Head of caudate nucleus (tissue), 42 donors: ENCODE results near the gene LTF.
A peak's percentile ranks its signal among the peaks of the same experiment; 100 is the strongest.
"Not testable (repeated sequence)": the region's sequence is repeated elsewhere in the genome, so short reads cannot be mapped to it uniquely, and the experiment has no call there.

Experiments
- DNase-seq, 42 donors: peaks; one replicate each; pipeline versions ENCODE4 v3.0.0 to v3.0.0-alpha.2; 2020 to 2021; ENCODE audit warnings: mixed read lengths in 7 of 42
- intact Hi-C: fragments of 100-400 bp; cut with DNase I; formaldehyde crosslinking; loops from one replicate; pipeline ENCODE4 v1.15.0; 2022

The LTF gene

DNA sequence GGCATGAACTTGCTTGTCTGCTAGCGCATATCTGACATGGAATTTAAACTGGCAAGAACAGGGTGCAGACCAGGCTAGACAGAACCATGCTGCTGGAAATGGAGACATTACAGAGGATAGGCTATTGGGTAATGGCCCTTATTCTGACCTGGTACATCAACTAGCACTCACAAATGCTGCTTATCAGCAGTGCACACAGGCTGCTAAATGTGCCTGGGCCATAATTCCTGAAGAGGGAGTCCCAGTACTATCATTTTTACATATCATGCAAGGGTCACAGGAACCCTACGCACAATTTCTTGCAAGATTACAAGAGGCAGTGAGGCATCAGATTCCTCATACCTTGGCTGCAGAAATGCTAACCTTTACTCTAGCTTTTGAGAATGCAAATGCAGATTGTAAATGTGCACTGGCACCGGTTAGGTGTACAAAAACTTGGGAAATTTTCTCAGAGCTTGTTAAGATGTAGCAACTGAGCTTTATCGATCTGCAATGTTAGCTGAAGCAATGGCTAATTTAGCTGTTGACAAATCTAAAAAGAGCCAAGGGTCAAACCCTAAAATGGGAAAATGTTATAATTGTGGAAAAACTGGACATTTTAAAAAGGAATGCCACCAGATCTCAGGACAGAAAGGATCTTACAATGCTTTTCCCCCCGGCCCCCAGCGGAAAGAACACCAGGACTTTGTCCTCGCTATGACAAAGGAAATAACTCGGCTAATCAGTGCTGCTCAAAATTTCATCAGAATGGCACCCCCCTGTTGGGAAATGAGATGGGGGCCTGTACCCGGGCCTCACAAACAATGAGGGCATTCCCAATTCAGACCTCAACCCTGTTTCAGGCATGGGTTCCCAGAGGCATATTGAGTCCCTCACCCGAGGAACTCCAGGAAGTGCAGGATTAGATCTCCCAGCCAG lies 36.5 kb downstream of the LTF start:
- intact Hi-C loops = no loop called here
- DNase-seq = no peak

DNA sequence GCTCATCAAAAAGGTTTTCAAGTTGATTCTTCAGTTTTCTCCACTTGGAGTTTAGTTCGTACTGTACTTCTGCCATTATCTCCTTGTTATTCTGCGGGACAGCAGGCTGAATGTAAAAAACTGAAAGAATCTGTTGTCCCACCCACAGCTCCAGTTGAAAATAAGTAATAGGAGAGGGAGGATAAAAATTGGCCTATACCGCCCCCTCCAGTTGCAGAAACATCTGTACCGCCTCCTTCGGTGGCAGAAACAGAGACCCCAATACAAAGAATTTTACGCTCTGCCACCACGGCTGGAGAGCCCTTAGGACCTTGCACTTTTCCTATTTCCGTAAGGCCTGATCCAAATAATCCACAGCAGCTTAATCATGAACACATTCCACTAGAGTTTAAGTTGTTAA lies 37.3 kb downstream of the LTF start:
- intact Hi-C loops = not testable (repeated sequence)

DNA sequence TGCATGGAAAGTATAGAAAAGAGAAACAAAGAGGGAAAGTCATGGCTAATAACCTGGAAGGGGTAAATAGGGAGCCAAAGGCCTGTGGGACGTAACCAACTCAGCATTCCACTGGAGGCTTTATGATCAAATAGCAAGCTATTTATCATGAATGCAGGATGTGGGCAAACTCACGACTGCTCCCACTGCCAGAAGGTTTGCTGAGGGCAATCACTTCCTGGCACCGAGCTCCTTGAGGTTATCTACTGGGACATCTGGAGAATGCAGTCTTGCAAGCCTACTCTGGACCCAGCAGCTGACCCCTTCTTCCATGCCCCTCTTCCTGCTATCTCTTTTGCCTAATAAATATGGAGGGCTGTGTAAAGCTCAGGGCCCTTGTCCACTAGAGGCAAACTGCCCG lies 38.2 kb downstream of the LTF start:
- DNase-seq, intact Hi-C loops: not testable (repeated sequence)

More for the DNA sequence above, 37.3 kb downstream of the LTF start:
- not testable (repeated sequence) for DNase-seq

DNA sequence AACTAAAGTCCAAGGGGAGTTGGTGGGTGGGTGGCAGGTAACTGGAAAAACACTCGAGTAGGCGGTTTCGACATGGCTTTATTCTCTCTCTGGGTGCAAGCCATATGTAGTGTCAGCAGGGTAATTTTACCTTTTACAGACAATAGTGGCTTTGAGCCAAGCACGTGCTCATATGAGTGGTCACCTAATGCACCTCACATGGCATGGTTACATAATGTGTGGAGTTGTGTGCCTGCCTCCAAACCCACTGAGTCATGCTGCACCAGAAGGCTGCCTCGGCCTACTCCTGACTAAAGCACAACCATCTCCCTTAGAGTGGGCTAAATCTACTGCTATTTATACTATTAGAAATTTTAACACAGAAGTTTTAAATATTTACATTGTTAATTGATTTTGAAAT lies 41.1 kb downstream of the LTF start:
- intact Hi-C loops = no loop called here
- peak in 33 of 42 donors; percentile 14 to 79 (median 44) for DNase-seq

DNA sequence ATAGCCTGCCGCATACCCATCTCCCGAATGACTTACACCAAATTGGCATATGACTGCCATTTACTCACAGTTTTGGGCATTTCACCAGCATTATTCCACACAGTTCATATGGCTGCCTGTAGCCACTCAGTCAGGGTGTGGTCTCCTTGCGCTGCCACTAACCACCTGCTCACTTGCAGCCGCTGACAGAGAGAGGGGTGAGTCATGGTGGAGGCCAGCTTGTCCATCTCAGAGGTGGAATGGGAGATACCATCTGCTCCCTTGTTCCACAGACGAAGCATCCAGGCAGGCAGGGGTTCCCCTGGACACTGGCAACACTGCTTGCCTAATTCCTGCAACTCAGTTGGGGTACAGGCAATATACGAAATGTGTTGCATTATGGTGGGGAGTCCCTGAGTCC lies 42.1 kb downstream of the LTF start:
- intact Hi-C loops = no loop called here
- DNase-seq = no peak

DNA sequence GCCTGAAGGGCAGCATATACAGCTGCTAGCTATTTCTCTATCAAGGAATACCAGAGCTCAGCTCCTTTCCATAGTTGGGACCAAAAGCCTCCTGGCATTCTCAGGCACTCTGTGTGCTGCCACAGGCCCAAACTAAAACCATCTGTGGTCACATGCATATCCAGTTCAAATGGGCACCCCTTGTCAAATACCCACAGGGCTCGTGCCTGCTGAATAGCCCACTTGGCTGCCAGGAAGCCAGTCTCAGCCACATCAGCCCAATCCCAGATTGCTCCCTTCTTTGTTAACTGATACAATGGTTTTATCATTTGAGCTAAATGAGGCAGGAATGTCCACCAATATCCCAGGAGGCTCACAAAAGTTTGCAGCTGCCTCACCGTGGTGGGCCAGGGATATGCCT lies 43.8 kb downstream of the LTF start:
- intact Hi-C loops = no loop called here
- no peak for DNase-seq

DNA sequence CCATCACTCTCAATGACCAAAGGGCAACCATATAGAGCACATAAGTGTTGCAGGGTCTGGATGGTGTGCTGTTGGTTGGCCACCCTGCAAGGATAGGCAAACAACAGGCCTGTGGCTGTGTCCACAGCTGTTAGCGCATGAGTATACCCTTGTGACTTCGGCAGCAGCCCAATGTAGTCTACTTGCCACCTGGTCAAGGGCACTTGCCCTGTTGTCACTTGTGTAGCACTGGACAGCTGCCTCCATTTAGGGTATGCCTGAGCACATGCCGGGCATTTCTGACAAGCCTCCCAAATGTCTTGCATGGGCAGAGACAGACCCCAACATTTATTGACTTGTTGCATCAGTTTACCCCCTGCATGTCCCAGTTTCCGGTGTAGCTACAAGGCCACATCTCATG lies 44.9 kb downstream of the LTF start:
- intact Hi-C loops = no loop called here
- DNase-seq = no peak

DNA sequence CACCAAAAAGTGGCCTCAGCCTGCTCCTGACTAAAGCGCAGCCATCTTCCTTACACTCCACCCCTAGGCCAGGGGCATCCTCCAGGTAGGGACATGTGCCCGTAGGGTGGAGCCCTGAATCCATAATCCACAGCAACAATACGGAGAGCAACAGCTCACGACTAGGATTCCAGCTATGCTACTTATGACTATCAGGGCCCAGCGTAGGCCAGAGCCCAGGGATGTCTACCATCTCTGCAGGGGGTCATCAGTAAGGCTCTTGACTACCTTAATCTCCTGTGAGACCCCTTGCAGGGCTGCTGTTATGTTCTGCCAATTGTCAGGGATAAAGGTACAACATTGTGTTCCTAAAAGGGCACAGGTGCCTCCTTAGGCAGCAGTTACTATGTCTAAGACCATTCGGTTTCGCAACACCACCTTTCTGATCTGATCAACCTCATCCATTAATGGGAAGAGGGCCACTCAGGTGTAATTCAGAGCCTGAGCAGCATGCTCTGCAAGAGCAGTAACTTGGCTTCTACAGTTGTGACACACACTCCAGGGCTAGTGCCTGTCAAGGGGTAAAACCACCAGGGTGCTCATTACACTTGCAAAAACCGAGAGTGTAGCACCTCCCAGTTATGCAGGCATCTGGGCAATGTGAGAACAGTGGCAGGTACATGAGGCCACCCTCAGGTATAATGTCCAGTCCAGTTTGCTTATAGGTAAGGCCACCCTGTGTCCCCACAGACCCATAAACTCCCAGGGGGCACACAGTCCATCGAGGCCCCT lies 46.7 kb downstream of the LTF start:
- no peak for DNase-seq
- intact Hi-C loops = no loop called here

DNA sequence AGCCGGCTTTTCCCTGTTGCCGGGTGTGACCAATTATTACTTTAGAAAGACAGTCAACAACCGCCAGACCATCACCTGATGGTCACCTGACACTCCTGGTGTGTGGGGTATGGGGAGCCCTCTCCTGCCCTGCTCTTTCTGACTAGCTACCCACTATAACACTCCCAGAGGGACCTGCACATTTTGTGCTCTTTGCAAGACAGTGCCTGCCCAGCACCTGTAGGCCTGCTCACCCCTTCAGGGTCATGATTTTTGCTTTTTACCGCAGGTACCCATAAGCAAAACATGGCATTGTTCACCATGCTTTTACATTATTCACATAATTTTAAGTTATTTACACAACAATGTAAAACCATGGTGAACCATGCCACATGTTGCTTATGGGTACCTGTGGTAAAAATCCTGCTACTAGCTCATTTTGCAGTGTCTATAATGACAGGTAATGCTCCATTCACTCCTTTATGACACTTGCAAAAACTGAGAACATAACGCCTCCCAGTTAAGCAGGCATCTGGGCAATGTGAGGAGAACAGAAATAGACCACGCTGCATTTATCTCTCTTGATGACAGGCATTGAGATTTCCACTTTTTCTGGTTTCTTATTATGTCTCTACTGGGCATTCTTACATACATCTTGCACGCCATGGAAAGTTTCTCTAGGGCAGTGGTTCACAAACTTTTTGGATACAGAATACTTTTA lies 47.7 kb downstream of the LTF start:
- no peak for DNase-seq
- intact Hi-C loops = no loop called here

DNA sequence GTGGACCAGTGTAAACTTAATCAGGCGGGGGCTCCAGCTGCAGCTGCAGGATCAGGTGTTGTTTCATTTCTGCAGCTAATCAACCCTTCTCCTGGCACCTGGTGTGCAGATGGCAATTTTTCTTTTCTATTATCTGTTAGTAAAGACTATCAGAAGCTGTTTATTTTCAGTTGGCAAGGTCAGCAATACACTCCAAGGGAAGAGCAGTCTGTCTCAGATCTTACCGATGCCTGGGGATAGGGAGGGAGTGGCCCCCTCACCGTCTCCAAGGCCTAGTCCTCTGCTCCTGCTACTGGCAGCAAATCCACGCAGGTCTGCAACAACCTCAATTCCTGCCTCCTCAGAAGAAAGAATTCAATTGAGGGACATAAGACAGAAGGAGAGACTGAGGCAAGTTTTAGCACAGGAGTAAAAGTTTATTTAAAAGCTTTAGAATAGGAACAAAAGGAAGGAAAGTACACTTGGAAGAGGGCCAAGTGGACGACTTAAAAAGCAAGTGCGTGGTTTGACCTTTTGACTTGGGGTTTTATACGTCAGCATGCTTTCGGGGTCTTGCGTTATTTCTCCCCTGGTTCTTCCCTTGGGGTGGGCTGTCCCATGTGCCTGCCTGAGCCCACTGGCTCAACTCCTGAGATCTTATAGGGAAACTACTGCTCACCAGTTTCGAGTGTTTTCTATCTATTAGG lies 48.4 kb downstream of the LTF start:
- intact Hi-C loops = no loop called here
- DNase-seq = no peak

DNA sequence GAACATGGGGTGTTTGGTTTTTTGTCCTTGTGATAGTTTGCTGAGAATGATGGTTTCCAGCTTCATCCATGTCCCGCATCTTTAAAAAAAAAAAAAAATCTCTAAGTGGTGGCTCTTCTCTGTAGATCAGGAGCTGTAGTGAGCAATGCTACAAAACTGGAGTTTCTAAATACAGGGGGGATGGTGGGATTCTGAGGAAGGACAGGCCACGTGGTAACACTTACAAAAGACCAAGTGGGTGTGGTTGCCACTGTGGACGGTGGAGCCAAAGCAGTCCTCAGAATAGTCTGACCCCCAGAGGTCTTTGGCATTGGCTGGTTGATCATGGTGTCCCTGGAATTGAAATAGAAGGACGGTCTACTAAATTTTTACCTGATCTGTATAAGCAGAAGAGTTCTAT lies 50.0 kb downstream of the LTF start:
- intact Hi-C loops = no loop called here
- DNase-seq = no peak

DNA sequence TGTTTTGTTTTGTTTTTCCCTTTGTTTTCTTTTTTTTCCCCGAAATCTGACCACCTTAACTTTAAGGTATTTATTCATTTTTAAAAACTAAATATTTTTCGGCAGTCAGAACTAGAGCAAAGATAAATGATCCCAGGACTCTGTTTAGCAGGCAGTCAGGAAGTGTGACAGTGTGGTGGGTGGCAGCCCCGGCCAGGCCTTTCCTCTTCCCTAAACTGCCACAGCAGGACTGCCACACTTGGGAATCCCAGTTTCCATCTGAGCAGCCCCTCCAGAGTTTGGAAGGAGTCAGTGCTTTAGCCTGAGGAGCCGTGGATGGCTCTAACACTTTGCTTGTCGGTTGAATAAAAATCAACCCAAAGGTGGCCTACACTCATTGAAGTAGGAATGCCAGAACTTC lies 50.8 kb downstream of the LTF start:
- no peak for DNase-seq
- intact Hi-C loops = no loop called here

DNA sequence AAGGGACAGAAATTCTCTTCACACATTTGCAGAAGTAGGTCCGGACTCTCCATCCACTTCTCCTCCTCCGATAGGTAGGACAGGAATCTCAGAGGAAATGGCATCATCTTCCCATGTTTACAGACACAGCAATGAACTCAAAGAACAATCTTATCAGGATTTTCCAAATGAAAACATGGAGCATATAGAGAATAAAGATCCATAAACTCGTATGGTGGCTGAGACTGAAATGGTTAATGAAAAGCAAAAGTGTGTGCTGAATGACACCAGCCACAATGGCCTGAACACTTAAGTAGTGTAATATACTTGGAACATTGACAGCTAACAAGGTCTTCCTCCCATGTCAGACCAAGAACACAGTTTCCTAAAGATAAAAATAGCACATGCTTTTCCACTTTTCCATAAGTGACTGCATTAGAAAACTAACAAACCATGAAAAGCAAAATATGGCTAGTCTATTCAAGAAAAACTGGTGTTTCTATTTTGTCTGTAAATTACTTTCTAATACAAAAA lies 51.9 kb downstream of the LTF start:
- intact Hi-C loops = no loop called here

DNA sequence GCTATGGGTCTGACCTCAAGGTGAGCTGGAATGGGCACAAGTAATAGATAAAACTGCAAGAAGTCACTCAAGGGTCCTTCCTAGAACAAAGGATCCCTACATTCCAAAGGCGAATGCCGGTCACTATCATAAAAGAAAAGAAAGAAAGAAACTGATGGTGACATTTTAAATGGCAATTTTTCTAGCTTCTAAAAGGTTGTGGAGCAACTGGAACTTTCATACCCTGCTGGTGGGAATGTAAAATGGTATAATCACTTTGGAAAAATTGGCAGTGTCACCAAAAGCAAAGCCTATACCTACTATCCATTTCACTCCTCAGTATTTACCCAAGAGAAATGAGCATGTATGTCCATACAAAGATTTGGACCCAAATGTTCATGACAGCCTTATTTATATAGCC lies 53.4 kb downstream of the LTF start:
- intact Hi-C loops = no loop called here
- no peak for DNase-seq

More for the DNA sequence above, 51.9 kb downstream of the LTF start:
- DNase-seq = no peak

DNA sequence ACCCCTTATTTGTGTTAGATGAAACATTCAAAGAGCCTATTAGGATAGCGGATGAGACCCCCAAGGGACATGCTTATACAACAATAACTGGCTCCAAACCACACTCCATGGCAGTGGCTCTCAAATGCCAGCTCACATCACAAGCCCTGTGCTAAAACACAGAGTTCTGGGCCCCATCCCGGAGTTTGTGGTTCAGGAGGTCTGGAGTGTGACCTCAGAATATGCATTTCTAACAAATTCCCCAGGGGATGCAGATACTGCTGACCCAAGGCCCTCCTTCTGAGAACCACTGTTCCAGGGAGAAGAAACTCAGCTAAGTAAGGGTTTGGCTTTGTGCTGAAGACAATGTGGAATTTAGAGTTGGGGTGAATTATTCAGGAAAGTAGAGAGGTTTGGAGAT lies 54.0 kb downstream of the LTF start:
- intact Hi-C loops = no loop called here
- DNase-seq = no peak

DNA sequence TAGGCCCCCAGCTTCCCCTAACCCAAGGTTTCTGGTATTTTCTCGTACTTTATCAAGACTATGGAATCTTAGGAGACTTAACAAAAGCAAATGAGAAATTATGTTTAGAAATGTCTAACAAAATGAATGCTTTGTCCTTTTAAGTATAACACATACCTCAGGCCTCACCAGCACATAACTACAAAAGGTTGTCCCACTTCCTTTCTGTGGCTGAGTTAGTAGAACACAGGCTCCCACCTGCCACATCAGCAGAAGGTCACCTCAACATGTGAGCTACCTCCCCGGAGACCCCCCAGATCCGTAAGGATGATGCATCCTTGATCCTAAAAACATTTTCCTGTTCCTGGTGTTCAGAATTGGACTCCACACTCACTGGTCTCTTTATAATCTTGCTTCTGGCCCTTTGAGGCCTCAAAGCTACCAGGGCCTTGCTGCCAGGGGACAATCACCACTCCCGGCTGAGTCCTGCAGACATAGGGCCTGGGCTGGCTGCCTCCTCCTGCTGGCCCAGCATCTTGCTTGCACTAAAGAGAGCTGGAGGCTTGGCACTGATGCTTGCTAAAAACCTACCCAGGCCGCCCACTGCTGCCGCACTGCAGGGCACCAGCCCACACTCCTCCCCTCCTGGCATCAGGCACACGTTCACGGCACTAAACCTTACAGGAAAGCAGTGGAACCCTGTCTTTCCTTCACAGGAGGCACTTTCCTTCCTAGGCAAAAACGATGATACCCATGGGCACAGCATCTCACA lies 54.8 kb downstream of the LTF start:
- intact Hi-C loops = no loop called here
- DNase-seq = peak in 41 of 42 donors; percentile 26 to 91 (median 67)

DNA sequence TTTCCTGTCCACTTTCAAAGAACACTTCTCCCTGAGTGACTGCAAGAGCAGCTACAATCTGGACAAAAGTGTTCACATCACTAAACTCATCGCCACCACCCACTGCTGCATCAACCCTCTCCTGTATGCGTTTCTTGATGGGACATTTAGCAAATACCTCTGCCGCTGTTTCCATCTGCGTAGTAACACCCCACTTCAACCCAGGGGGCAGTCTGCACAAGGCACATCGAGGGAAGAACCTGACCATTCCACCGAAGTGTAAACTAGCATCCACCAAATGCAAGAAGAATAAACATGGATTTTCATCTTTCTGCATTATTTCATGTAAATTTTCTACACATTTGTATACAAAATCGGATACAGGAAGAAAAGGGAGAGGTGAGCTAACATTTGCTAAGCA lies 55.9 kb downstream of the LTF start:
- no peak for DNase-seq
- intact Hi-C loops = no loop called here

DNA sequence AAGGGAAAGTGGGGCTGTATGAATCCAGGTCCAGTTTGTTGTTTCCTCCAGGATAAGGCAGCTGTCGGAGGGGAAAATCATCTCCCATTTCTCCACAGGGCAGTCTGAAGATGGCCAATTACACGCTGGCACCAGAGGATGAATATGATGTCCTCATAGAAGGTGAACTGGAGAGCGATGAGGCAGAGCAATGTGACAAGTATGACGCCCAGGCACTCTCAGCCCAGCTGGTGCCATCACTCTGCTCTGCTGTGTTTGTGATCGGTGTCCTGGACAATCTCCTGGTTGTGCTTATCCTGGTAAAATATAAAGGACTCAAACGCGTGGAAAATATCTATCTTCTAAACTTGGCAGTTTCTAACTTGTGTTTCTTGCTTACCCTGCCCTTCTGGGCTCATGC lies 56.7 kb downstream of the LTF start:
- intact Hi-C loops = no loop called here
- no peak for DNase-seq
